GM23338 (cell line): ENCODE data around the gene FNDC1. TPM values are rescaled to one million over a fixed set of nuclear protein-coding genes. Genes with fewer than 3 reads are reported as not detected.

ENCODE experiments used
- ATAC-seq: fragments of 200-7000 bp; cut with Tn5 transposase; 3 replicates; pipeline ENCODE4 v1.9.1; 2020
- DNase-seq: peaks from one replicate; pipeline ENCODE4 v3.0.0-alpha.2; 2015; ENCODE audit warnings: low spot score
- H2AFZ ChIP-seq: fragments of 200-600 bp; sonication (generic); 2 replicates; pipeline ENCODE4 v1.8.0; 2016; ENCODE audit warnings: antibody characterized with exemption, mild to moderate bottlenecking, moderate library complexity
- H3F3A ChIP-seq: fragments of 200-600 bp; sonication (generic); replicated peaks from 2 replicates; pipeline ENCODE4 v1.8.0; 2017; ENCODE audit warnings: antibody characterized with exemption, mixed run types, low read depth
- H3K27ac ChIP-seq: fragments of 200-600 bp; sonication (generic); 2 replicates; pipeline ENCODE4 v1.6.1; 2016; ENCODE audit warnings: low read depth
- H3K27me3 ChIP-seq: fragments of 200-600 bp; sonication (generic); 2 replicates; pipeline ENCODE4 v1.8.0; 2016; ENCODE audit warnings: mild to moderate bottlenecking, mixed run types, moderate library complexity; ENCODE audit not compliant: insufficient read depth
- H3K36me3 ChIP-seq: fragments of 200-600 bp; sonication (generic); 2 replicates; pipeline ENCODE4 v1.8.0; 2016; ENCODE audit warnings: mild to moderate bottlenecking; ENCODE audit not compliant: insufficient read depth
- H3K4me1 ChIP-seq: fragments of 200-600 bp; sonication (generic); 2 replicates; pipeline ENCODE4 v1.8.0; 2016; ENCODE audit warnings: mild to moderate bottlenecking, moderate library complexity; ENCODE audit not compliant: insufficient read depth
- H3K4me2 ChIP-seq: fragments of 200-600 bp; sonication (generic); 2 replicates; pipeline ENCODE4 v1.7.1; 2017; ENCODE audit warnings: mixed run types
- H3K4me3 ChIP-seq: fragments of 200-600 bp; sonication (generic); 2 replicates; pipeline ENCODE4 v1.6.1; 2016; ENCODE audit warnings: mixed run types
- H3K79me2 ChIP-seq: fragments of 200-600 bp; sonication (generic); replicated peaks from 2 replicates; pipeline ENCODE4 v1.8.0; 2017; ENCODE audit warnings: mild to moderate bottlenecking; ENCODE audit not compliant: insufficient read depth
- H3K9me2 ChIP-seq: fragments of 200-600 bp; sonication (generic); 2 replicates; pipeline ENCODE4 v1.8.0; 2017; ENCODE audit not compliant: insufficient read depth
- H4K20me1 ChIP-seq: fragments of 200-600 bp; sonication (generic); replicated peaks from 2 replicates; pipeline ENCODE4 v1.8.0; 2017; ENCODE audit warnings: mild to moderate bottlenecking; ENCODE audit not compliant: insufficient read depth
- H3K27ac Mint-ChIP-seq: 2 replicates; pipeline ENCODE4 v1.8.0; 2020; ENCODE audit warnings: inconsistent platforms, mild to moderate bottlenecking, moderate library complexity, mixed read lengths
- H3K27me3 Mint-ChIP-seq: 3 replicates; pipeline ENCODE4 v1.8.0; 2022; ENCODE audit warnings: low read depth, mild to moderate bottlenecking, moderate library complexity, mixed read lengths, inconsistent platforms; ENCODE audit not compliant: insufficient read depth, poor library complexity
- H3K36me3 Mint-ChIP-seq: 3 replicates; pipeline ENCODE4 v1.8.0; 2021; ENCODE audit warnings: low read depth, mild to moderate bottlenecking, inconsistent platforms, moderate library complexity, mixed read lengths
- H3K4me1 Mint-ChIP-seq: 3 replicates; pipeline ENCODE4 v1.8.0; 2020; ENCODE audit warnings: mild to moderate bottlenecking, inconsistent platforms, mixed read lengths
- H3K4me3 Mint-ChIP-seq: 3 replicates; pipeline ENCODE4 v1.8.0; 2021; ENCODE audit warnings: moderate library complexity, mild to moderate bottlenecking, inconsistent platforms, mixed read lengths
- H3K9me3 Mint-ChIP-seq: 3 replicates; pipeline ENCODE4 v1.8.0; 2020; ENCODE audit warnings: moderate library complexity, mild to moderate bottlenecking, inconsistent platforms, mixed read lengths
- CREB1 ChIP-seq: fragments of 250-450 bp; sonication (Bioruptor Pico); IDR thresholded peaks from 2 replicates; pipeline ENCODE4 v1.5.0; 2020; ENCODE audit warnings: low read depth, mild to moderate bottlenecking, moderate library complexity
- ETS1 ChIP-seq: IDR thresholded peaks from 2 replicates; pipeline ENCODE4 v1.6.1; 2016; ENCODE audit warnings: antibody characterized with exemption
- EZH2 ChIP-seq: fragments of 200-600 bp; sonication (generic); IDR thresholded peaks from one replicate; pipeline ENCODE4 v1.8.0; 2017; ENCODE audit warnings: antibody characterized with exemption, mild to moderate bottlenecking, low read depth; ENCODE audit not compliant: unreplicated experiment
- EZH2phosphoT487 ChIP-seq: fragments of 200-600 bp; sonication (generic); IDR thresholded peaks from one replicate; pipeline ENCODE4 v1.8.1; 2018; ENCODE audit warnings: antibody characterized with exemption; ENCODE audit not compliant: unreplicated experiment
- JUNB ChIP-seq: IDR thresholded peaks from one replicate; pipeline ENCODE4 v1.6.1; 2016; ENCODE audit warnings: antibody characterized with exemption; ENCODE audit not compliant: unreplicated experiment
- NANOG ChIP-seq: IDR thresholded peaks from 2 replicates; pipeline ENCODE4 v1.6.1; 2016; ENCODE audit warnings: antibody characterized with exemption, borderline replicate concordance
- POLR2AphosphoS5 ChIP-seq: IDR thresholded peaks from 2 replicates; pipeline ENCODE4 v1.6.1; 2016; ENCODE audit warnings: antibody characterized with exemption, low read depth
- REST ChIP-seq: IDR thresholded peaks from one replicate; pipeline ENCODE4 v1.6.1; 2018; ENCODE audit warnings: antibody characterized with exemption; ENCODE audit not compliant: unreplicated experiment
- STAT1 ChIP-seq: IDR thresholded peaks from one replicate; pipeline ENCODE4 v1.6.1; 2016; ENCODE audit warnings: antibody characterized with exemption; ENCODE audit not compliant: unreplicated experiment
- ZNF114 ChIP-seq: fragments of 250-450 bp; sonication (Bioruptor Pico); IDR thresholded peaks from 2 replicates; pipeline ENCODE4 v1.5.0; 2020; ENCODE audit warnings: mild to moderate bottlenecking, moderate library complexity
- ZNF331 ChIP-seq: fragments of 250-450 bp; sonication (Bioruptor Pico); IDR thresholded peaks from 2 replicates; pipeline ENCODE4 v1.5.0; 2020; ENCODE audit warnings: low read depth, mild to moderate bottlenecking, moderate library complexity
- polyA plus RNA-seq: library from polyadenylated mRNA; unstranded; fragments of >200 nt; fragmentation: Nextera tagmentation; extraction: Ambion mirVana; gene quantifications from 2 replicates; pipeline ENCODE4 v1.2.1, GENCODE V29; 2016
- total RNA-seq: library from RNA; depleted of rRNA; stranded (reverse); fragments of >200 nt; shearing (Covaris generic); gene quantifications from 2 replicates; pipeline ENCODE4 v1.2.3, GENCODE V29; 2014
- TF ChIP-seq, protein P1 (sequence below), 2 experiments: fragments of 200-600 bp in 1 of 2; sonication (generic) in 1 of 2; conservative IDR thresholded peaks; 2 replicates each; pipeline versions ENCODE4 v1.5.1 to v1.6.1; 2016 to 2017; ENCODE audit warnings: antibody characterized with exemption in 2 of 2, low read depth in 2 of 2, mild to moderate bottlenecking in 2 of 2, moderate library complexity in 1 of 2
- TF ChIP-seq, protein P2 (sequence below): fragments of 250-450 bp; sonication (Bioruptor Pico); IDR thresholded peaks from 2 replicates; pipeline ENCODE4 v1.5.0; 2020; ENCODE audit warnings: mild to moderate bottlenecking, moderate library complexity

The FNDC1 gene
- total and polyA plus RNA-seq, 2 experiments from 2014 or later, result 0.38 to 0.57 TPM

DNA sequence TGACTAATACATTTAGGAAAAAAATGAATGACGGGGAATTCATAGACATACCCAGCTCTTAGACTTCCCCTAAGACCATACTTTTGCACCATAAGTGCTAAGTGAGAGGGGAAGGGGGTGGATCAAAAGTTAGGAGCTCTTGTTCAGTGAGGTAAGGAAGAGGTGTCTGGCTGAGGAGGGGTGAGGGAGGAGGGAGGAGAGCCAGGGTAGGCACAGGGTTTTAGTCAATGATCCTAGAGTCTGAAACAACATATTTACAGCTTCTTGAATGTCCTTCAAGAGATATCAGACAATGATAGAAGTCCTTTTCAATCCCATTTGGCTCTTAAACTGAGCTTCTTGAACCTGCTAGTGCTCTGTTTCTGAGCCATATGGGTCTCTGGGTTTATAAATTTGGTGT is 135.4 kb downstream of the FNDC1 start:
- Histone ChIP-seq H3K36me3 (no peaks in the 10 kb centered on the region), H3F3A (no peaks in the 10 kb centered on the region), H3K4me3 (no peak overlapping the region), H4K20me1 (no peaks in the 10 kb centered on the region), H3K4me2 (no peak overlapping the region), H3K27ac (no peak overlapping the region), H3K4me1 (no peaks in the 10 kb centered on the region; the same call in 1 of the 2 replicates), H2AFZ (no peak overlapping the region), H3K79me2 (no peaks in the 10 kb centered on the region), H3K9me2 (no peaks in the 10 kb centered on the region), H3K27me3 (no peaks in the 10 kb centered on the region)
- no peak for ATAC-seq
- Mint-ChIP-seq H3K9me3 (no peaks in the 10 kb centered on the region), H3K27me3 (peaks cover 1% of the 10 kb centered on the region), H3K36me3 (no peaks in the 10 kb centered on the region), H3K27ac (no peak overlapping the region), H3K4me3 (no peak overlapping the region), H3K4me1 (peaks cover 16% of the 10 kb centered on the region)
- no peak for DNase-seq
- TF ChIP-seq CREB1 (CRISPR knock-in tag), result no peak
- no peak for TF ChIP-seq EZH2phosphoT487
- TF ChIP-seq, protein P1, sequence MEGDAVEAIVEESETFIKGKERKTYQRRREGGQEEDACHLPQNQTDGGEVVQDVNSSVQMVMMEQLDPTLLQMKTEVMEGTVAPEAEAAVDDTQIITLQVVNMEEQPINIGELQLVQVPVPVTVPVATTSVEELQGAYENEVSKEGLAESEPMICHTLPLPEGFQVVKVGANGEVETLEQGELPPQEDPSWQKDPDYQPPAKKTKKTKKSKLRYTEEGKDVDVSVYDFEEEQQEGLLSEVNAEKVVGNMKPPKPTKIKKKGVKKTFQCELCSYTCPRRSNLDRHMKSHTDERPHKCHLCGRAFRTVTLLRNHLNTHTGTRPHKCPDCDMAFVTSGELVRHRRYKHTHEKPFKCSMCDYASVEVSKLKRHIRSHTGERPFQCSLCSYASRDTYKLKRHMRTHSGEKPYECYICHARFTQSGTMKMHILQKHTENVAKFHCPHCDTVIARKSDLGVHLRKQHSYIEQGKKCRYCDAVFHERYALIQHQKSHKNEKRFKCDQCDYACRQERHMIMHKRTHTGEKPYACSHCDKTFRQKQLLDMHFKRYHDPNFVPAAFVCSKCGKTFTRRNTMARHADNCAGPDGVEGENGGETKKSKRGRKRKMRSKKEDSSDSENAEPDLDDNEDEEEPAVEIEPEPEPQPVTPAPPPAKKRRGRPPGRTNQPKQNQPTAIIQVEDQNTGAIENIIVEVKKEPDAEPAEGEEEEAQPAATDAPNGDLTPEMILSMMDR (conservative IDR thresholded peaks at IDR 0.05; ENCODE audit: low read depth in 2 of 2), result no peak
- no peak for TF ChIP-seq ZNF114 (CRISPR knock-in tag)
- no peak for TF ChIP-seq REST
- TF ChIP-seq POLR2AphosphoS5, result no peak
- TF ChIP-seq ZNF331, result no peak
- no peak for TF ChIP-seq JUNB
- TF ChIP-seq ETS1, result no peak
- no peak for TF ChIP-seq NANOG
- no peak for TF ChIP-seq EZH2
- no peak for TF ChIP-seq STAT1
- TF ChIP-seq, protein P2, sequence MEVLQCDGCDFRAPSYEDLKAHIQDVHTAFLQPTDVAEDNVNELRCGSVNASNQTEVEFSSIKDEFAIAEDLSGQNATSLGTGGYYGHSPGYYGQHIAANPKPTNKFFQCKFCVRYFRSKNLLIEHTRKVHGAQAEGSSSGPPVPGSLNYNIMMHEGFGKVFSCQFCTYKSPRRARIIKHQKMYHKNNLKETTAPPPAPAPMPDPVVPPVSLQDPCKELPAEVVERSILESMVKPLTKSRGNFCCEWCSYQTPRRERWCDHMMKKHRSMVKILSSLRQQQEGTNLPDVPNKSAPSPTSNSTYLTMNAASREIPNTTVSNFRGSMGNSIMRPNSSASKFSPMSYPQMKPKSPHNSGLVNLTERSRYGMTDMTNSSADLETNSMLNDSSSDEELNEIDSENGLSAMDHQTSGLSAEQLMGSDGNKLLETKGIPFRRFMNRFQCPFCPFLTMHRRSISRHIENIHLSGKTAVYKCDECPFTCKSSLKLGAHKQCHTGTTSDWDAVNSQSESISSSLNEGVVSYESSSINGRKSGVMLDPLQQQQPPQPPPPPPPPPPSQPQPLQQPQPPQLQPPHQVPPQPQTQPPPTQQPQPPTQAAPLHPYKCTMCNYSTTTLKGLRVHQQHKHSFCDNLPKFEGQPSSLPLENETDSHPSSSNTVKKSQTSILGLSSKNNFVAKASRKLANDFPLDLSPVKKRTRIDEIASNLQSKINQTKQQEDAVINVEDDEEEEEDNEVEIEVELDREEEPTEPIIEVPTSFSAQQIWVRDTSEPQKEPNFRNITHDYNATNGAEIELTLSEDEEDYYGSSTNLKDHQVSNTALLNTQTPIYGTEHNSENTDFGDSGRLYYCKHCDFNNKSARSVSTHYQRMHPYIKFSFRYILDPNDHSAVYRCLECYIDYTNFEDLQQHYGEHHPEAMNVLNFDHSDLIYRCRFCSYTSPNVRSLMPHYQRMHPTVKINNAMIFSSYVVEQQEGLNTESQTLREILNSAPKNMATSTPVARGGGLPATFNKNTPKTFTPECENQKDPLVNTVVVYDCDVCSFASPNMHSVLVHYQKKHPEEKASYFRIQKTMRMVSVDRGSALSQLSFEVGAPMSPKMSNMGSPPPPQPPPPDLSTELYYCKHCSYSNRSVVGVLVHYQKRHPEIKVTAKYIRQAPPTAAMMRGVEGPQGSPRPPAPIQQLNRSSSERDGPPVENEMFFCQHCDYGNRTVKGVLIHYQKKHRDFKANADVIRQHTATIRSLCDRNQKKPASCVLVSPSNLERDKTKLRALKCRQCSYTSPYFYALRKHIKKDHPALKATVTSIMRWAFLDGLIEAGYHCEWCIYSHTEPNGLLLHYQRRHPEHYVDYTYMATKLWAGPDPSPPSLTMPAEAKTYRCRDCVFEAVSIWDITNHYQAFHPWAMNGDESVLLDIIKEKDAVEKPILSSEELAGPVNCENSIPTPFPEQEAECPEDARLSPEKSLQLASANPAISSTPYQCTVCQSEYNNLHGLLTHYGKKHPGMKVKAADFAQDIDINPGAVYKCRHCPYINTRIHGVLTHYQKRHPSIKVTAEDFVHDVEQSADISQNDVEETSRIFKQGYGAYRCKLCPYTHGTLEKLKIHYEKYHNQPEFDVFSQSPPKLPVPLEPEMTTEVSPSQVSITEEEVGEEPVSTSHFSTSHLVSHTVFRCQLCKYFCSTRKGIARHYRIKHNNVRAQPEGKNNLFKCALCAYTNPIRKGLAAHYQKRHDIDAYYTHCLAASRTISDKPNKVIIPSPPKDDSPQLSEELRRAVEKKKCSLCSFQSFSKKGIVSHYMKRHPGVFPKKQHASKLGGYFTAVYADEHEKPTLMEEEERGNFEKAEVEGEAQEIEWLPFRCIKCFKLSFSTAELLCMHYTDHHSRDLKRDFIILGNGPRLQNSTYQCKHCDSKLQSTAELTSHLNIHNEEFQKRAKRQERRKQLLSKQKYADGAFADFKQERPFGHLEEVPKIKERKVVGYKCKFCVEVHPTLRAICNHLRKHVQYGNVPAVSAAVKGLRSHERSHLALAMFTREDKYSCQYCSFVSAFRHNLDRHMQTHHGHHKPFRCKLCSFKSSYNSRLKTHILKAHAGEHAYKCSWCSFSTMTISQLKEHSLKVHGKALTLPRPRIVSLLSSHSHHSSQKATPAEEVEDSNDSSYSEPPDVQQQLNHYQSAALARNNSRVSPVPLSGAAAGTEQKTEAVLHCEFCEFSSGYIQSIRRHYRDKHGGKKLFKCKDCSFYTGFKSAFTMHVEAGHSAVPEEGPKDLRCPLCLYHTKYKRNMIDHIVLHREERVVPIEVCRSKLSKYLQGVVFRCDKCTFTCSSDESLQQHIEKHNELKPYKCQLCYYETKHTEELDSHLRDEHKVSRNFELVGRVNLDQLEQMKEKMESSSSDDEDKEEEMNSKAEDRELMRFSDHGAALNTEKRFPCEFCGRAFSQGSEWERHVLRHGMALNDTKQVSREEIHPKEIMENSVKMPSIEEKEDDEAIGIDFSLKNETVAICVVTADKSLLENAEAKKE (CRISPR knock-in tag), result no peak
